ENCODE results near the gene SEL1L3. TPM values are rescaled to one million over a fixed set of nuclear protein-coding genes. Genes with fewer than 3 reads are reported as not detected.

Gene SEL1L3
- total RNA-seq, 1 donor from 2014 or later, result 14.4 TPM

GRCh38 chr4:25800245-25800644 is 62.5 kb downstream of the SEL1L3 start:
- no peak overlapping the region for H3K4me3 Mint-ChIP-seq
- TF ChIP-seq CTCF (IDR thresholded peaks at IDR 0.05; ENCODE audit: unreplicated experiment), result no peak
- no peaks in the 10 kb centered on the region for H3K36me3 Mint-ChIP-seq
- peaks cover 24% of the 10 kb centered on the region for H3K4me1 Mint-ChIP-seq
- no peak for DNase-seq (ENCODE audit: low spot score in 2 of 2, unreplicated experiment in 2 of 2)
- H3K27ac Mint-ChIP-seq, result no peak overlapping the region
- no peaks in the 10 kb centered on the region for H3K9me3 Mint-ChIP-seq
- H3K27me3 Mint-ChIP-seq (ENCODE audit: low read depth), result no peaks in the 10 kb centered on the region

GRCh38 chr4:25799522-25799921 is 63.3 kb downstream of the SEL1L3 start:
- peaks cover 28% of the 10 kb centered on the region for H3K4me1 Mint-ChIP-seq
- no peaks in the 10 kb centered on the region for H3K36me3 Mint-ChIP-seq
- H3K27me3 Mint-ChIP-seq (ENCODE audit: low read depth), result no peaks in the 10 kb centered on the region
- H3K4me3 Mint-ChIP-seq, result no peak overlapping the region
- TF ChIP-seq CTCF (IDR thresholded peaks at IDR 0.05; ENCODE audit: unreplicated experiment), result no peak
- no peak overlapping the region for H3K27ac Mint-ChIP-seq
- H3K9me3 Mint-ChIP-seq, result no peaks in the 10 kb centered on the region
- no peak for DNase-seq (ENCODE audit: low spot score in 2 of 2, unreplicated experiment in 2 of 2)

GRCh38 chr4:25797136-25797535 is 65.7 kb downstream of the SEL1L3 start:
- no peak for DNase-seq (ENCODE audit: low spot score in 2 of 2, unreplicated experiment in 2 of 2)
- no peak for TF ChIP-seq CTCF (IDR thresholded peaks at IDR 0.05; ENCODE audit: unreplicated experiment)
- peaks cover 9% of the 10 kb centered on the region for H3K36me3 Mint-ChIP-seq
- H3K9me3 Mint-ChIP-seq, result peaks cover 7% of the 10 kb centered on the region
- H3K4me3 Mint-ChIP-seq, result no peak overlapping the region
- H3K27me3 Mint-ChIP-seq (ENCODE audit: low read depth), result no peaks in the 10 kb centered on the region
- peak overlapping the region; percentile 50 for H3K27ac Mint-ChIP-seq
- peaks cover 28% of the 10 kb centered on the region for H3K4me1 Mint-ChIP-seq

- TF ChIP-seq CTCF (IDR thresholded peaks at IDR 0.05; ENCODE audit: unreplicated experiment), result no peak
- Mint-ChIP-seq H3K4me3 (no peak overlapping the region), H3K9me3 (peaks cover 7% of the 10 kb centered on the region), H3K27me3 (ENCODE audit: low read depth) (no peaks in the 10 kb centered on the region), H3K36me3 (peaks cover 9% of the 10 kb centered on the region), H3K27ac (peak overlapping the region; percentile 86), H3K4me1 (peaks cover 28% of the 10 kb centered on the region)
- DNase-seq (ENCODE audit: low spot score in 2 of 2, unreplicated experiment in 2 of 2), result peak in 1 of 2 experiments; percentile 26
Observed at GRCh38 chr4:25795566-25796454, 67.0 kb downstream of the SEL1L3 start.

- Mint-ChIP-seq H3K36me3 (peaks cover 9% of the 10 kb centered on the region), H3K4me3 (no peak overlapping the region), H3K4me1 (peaks cover 26% of the 10 kb centered on the region), H3K27ac (no peak overlapping the region), H3K9me3 (peaks cover 7% of the 10 kb centered on the region), H3K27me3 (ENCODE audit: low read depth) (no peaks in the 10 kb centered on the region)
- DNase-seq (ENCODE audit: low spot score in 2 of 2, unreplicated experiment in 2 of 2), result no peak
- TF ChIP-seq CTCF (IDR thresholded peaks at IDR 0.05; ENCODE audit: unreplicated experiment), result no peak
Observed at GRCh38 chr4:25795091-25795490, 67.7 kb downstream of the SEL1L3 start.

Measured in mesothelial cell of epicardium (in vitro differentiated cells).